SU-DHL-6 (cell line): ENCODE measurements around the gene DICER1.

Experiments
- CTCF ChIP-seq: fragments of 200-600 bp; sonication (generic); IDR thresholded peaks from one replicate; pipeline ENCODE4 v1.5.1; 2017; ENCODE audit warnings: antibody characterized with exemption, mild to moderate bottlenecking, low read length, moderate library complexity; ENCODE audit not compliant: insufficient read depth, poor library complexity, severe bottlenecking
- EZH2phosphoT487 ChIP-seq: fragments of 200-600 bp; sonication (generic), shearing (Covaris generic); conservative IDR thresholded peaks from 2 replicates; pipeline ENCODE4 v1.6.1; 2018; ENCODE audit warnings: mild to moderate bottlenecking, antibody characterized with exemption, low read length, moderate library complexity, mixed read lengths

- TF ChIP-seq CTCF: no peak
- TF ChIP-seq EZH2phosphoT487: no peak
Observed at GRCh38 chr14:95041477-95042020, 115.8 kb downstream of the DICER1 start.
